Activated T-cell treated with anti-CD3 and anti-CD28 coated beads, Interleukin-2, amount 50 U/mL, for 4 hours (primary cell): ENCODE measurements around the gene SMIM35. TPM values are rescaled to one million over a fixed set of nuclear protein-coding genes. Genes with fewer than 3 reads are reported as not detected.

Experiments
- ATAC-seq, 2 donors: fragments of 200-7000 bp; cut with Tn5 transposase; one replicate each; pipeline ENCODE4 v1.10.0; 2021
- DNase-seq: peaks from one replicate; pipeline ENCODE4 v3.0.0-alpha.2; 2020
- H3K27me3 Mint-ChIP-seq: one replicate; pipeline ENCODE4 v1.8.0; 2021; ENCODE audit warnings: low read depth, mixed read lengths
- H3K36me3 Mint-ChIP-seq: one replicate; pipeline ENCODE4 v1.8.0; 2022; ENCODE audit warnings: mixed read lengths; ENCODE audit not compliant: insufficient read depth
- H3K4me1 Mint-ChIP-seq: one replicate; pipeline ENCODE4 v1.8.0; 2021; ENCODE audit warnings: low read depth, mixed read lengths
- H3K4me3 Mint-ChIP-seq: one replicate; pipeline ENCODE4 v1.8.0; 2021; ENCODE audit warnings: mild to moderate bottlenecking, moderate library complexity, mixed read lengths
- H3K9me3 Mint-ChIP-seq: one replicate; pipeline ENCODE4 v1.8.0; 2021; ENCODE audit warnings: mixed read lengths
- total RNA-seq, 3 donors: library from RNA; stranded (reverse); gene quantifications; one replicate each; pipeline ENCODE4 v1.2.1, GENCODE V29; 2021

SMIM35 gene
- total RNA-seq, 3 donors from 2014 or later, result not detected

- Mint-ChIP-seq H3K27me3 (no peaks in the 10 kb centered on the region), H3K4me3 (no peak overlapping the region), H3K36me3 (peaks cover 10% of the 10 kb centered on the region), H3K9me3 (peaks cover 3% of the 10 kb centered on the region), H3K4me1 (peaks cover 100% of the 10 kb centered on the region)
- DNase-seq (no peak), ATAC-seq (no peak)
These were observed 80.6 kb downstream of the SMIM35 start for GRCh38 chr11:118006153-118006534.

GRCh38 chr11:118005224-118006152 is 81.3 kb downstream of the SMIM35 start:
- ATAC-seq, result no peak
- Mint-ChIP-seq H3K4me3 (no peak overlapping the region), H3K27me3 (no peaks in the 10 kb centered on the region), H3K36me3 (peaks cover 12% of the 10 kb centered on the region), H3K4me1 (peaks cover 99% of the 10 kb centered on the region), H3K9me3 (peaks cover 3% of the 10 kb centered on the region)
- no peak for DNase-seq

GRCh38 chr11:118004543-118005223 is 82.1 kb downstream of the SMIM35 start:
- DNase-seq (no peak), ATAC-seq (no peak)
- H3K4me3 Mint-ChIP-seq, result no peak overlapping the region
- H3K9me3 Mint-ChIP-seq, result peaks cover 3% of the 10 kb centered on the region
- H3K36me3 Mint-ChIP-seq, result peaks cover 18% of the 10 kb centered on the region
- no peaks in the 10 kb centered on the region for H3K27me3 Mint-ChIP-seq
- H3K4me1 Mint-ChIP-seq, result peaks cover 99% of the 10 kb centered on the region

GRCh38 chr11:118003456-118003855 is 83.3 kb downstream of the SMIM35 start:
- Mint-ChIP-seq H3K9me3 (peaks cover 3% of the 10 kb centered on the region), H3K4me1 (peaks cover 98% of the 10 kb centered on the region), H3K27me3 (no peaks in the 10 kb centered on the region), H3K4me3 (peak overlapping the region; percentile 63), H3K36me3 (peaks cover 23% of the 10 kb centered on the region)
- ATAC-seq, result no peak
- no peak for DNase-seq

GRCh38 chr11:118002541-118003423 is 84.0 kb downstream of the SMIM35 start:
- peak; percentile 48 for DNase-seq
- peaks cover 29% of the 10 kb centered on the region for H3K36me3 Mint-ChIP-seq
- peaks cover 3% of the 10 kb centered on the region for H3K9me3 Mint-ChIP-seq
- peaks cover 98% of the 10 kb centered on the region for H3K4me1 Mint-ChIP-seq
- ATAC-seq, result peak; percentile 75 to 76
- H3K4me3 Mint-ChIP-seq, result peak overlapping the region; percentile 63
- no peaks in the 10 kb centered on the region for H3K27me3 Mint-ChIP-seq

GRCh38 chr11:118002010-118002540 is 84.7 kb downstream of the SMIM35 start:
- Mint-ChIP-seq H3K27me3 (no peaks in the 10 kb centered on the region), H3K4me3 (peak overlapping the region; percentile 63), H3K9me3 (peaks cover 3% of the 10 kb centered on the region), H3K4me1 (peaks cover 98% of the 10 kb centered on the region), H3K36me3 (peaks cover 36% of the 10 kb centered on the region)
- DNase-seq (peak; percentile 53), ATAC-seq (peak; percentile 62 to 63)

- peaks cover 96% of the 10 kb centered on the region for H3K4me1 Mint-ChIP-seq
- DNase-seq (no peak), ATAC-seq (peak in 1 of 2 donors; percentile 6)
- no peaks in the 10 kb centered on the region for H3K27me3 Mint-ChIP-seq
- peaks cover 3% of the 10 kb centered on the region for H3K9me3 Mint-ChIP-seq
- H3K36me3 Mint-ChIP-seq, result peaks cover 40% of the 10 kb centered on the region
- H3K4me3 Mint-ChIP-seq, result peak overlapping the region; percentile 63
These were observed 85.2 kb downstream of the SMIM35 start for GRCh38 chr11:118001494-118001971.

- H3K36me3 Mint-ChIP-seq, result peaks cover 42% of the 10 kb centered on the region
- H3K4me1 Mint-ChIP-seq, result peaks cover 91% of the 10 kb centered on the region
- no peaks in the 10 kb centered on the region for H3K27me3 Mint-ChIP-seq
- H3K4me3 Mint-ChIP-seq, result no peak overlapping the region
- H3K9me3 Mint-ChIP-seq, result peaks cover 3% of the 10 kb centered on the region
- DNase-seq (no peak), ATAC-seq (no peak)
These were observed 85.9 kb downstream of the SMIM35 start for GRCh38 chr11:118000850-118001228.

GRCh38 chr11:118000067-118000849 is 86.5 kb downstream of the SMIM35 start:
- ATAC-seq (no peak), DNase-seq (no peak)
- H3K9me3 Mint-ChIP-seq, result peaks cover 3% of the 10 kb centered on the region
- peaks cover 48% of the 10 kb centered on the region for H3K36me3 Mint-ChIP-seq
- peaks cover 91% of the 10 kb centered on the region for H3K4me1 Mint-ChIP-seq
- H3K27me3 Mint-ChIP-seq, result no peaks in the 10 kb centered on the region
- H3K4me3 Mint-ChIP-seq, result no peak overlapping the region

GRCh38 chr11:117999354-117999993 is 87.3 kb downstream of the SMIM35 start:
- H3K4me3 Mint-ChIP-seq, result no peak overlapping the region
- H3K36me3 Mint-ChIP-seq, result peaks cover 56% of the 10 kb centered on the region
- H3K27me3 Mint-ChIP-seq, result no peaks in the 10 kb centered on the region
- H3K9me3 Mint-ChIP-seq, result peaks cover 3% of the 10 kb centered on the region
- ATAC-seq (no peak), DNase-seq (no peak)
- peaks cover 91% of the 10 kb centered on the region for H3K4me1 Mint-ChIP-seq

GRCh38 chr11:117998664-117999353 is 88.0 kb downstream of the SMIM35 start:
- DNase-seq (no peak), ATAC-seq (no peak)
- Mint-ChIP-seq H3K27me3 (no peaks in the 10 kb centered on the region), H3K9me3 (peaks cover 3% of the 10 kb centered on the region), H3K36me3 (peaks cover 58% of the 10 kb centered on the region), H3K4me1 (peaks cover 91% of the 10 kb centered on the region), H3K4me3 (no peak overlapping the region)

- Mint-ChIP-seq H3K27me3 (no peaks in the 10 kb centered on the region), H3K4me1 (peaks cover 91% of the 10 kb centered on the region), H3K4me3 (no peak overlapping the region), H3K9me3 (no peaks in the 10 kb centered on the region), H3K36me3 (peaks cover 60% of the 10 kb centered on the region)
- no peak for DNase-seq
- peak; percentile 35 to 39 for ATAC-seq
These were observed 88.8 kb downstream of the SMIM35 start for GRCh38 chr11:117997823-117998579.
